ENCODE results near the gene OR2H1.

OR2H1 gene

DNA sequence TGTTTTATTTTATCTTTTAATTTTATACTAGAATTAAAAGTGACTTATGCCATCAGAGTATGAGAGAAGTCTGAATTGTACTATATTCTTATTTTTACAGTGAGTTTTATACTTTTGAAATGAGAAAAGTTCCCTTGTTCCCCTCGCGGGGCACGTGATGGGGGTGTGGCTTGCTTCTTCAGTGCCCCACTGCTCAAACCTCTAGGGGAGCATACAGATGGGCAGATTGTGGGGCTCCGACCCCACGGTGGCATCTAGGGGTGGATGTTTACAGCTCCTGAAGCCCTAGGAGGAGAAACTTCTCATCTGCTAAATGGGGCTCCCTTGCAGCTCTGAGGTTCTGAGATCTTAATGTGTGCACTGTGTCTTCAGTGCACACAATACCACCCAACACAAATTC is 42.7 kb downstream of the OR2H1 start:
- DNase-seq (ENCODE audit: low read depth): no peak
- H3K4me3 ChIP-seq (ENCODE audit: low read depth, low read length): no peak overlapping the region
- TF ChIP-seq, protein P1, sequence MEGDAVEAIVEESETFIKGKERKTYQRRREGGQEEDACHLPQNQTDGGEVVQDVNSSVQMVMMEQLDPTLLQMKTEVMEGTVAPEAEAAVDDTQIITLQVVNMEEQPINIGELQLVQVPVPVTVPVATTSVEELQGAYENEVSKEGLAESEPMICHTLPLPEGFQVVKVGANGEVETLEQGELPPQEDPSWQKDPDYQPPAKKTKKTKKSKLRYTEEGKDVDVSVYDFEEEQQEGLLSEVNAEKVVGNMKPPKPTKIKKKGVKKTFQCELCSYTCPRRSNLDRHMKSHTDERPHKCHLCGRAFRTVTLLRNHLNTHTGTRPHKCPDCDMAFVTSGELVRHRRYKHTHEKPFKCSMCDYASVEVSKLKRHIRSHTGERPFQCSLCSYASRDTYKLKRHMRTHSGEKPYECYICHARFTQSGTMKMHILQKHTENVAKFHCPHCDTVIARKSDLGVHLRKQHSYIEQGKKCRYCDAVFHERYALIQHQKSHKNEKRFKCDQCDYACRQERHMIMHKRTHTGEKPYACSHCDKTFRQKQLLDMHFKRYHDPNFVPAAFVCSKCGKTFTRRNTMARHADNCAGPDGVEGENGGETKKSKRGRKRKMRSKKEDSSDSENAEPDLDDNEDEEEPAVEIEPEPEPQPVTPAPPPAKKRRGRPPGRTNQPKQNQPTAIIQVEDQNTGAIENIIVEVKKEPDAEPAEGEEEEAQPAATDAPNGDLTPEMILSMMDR (IDR thresholded peaks at IDR 0.05; ENCODE audit: insufficient read depth, low read depth, low read length, missing control alignments): no peak

DNA sequence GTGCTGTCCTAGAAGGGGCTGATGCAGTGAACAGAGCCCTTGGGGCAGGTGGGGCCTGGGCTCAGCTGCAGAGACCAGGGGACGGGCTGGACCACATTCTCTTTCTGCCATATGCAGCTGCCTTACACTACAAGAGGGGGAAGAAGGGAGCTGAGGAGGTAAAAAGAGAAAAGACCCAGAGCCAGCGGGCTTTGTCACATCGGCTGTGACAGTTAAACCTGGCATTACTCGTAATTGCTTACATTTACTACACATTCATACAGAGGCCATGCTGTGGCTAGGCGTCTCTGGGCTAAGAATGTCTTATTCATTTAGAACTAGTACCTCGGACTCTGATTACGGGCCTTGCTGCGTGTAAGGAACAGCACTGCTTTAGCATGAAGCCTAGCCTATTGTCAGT is 43.6 kb downstream of the OR2H1 start:
- H3K4me3 ChIP-seq (ENCODE audit: low read depth, low read length): no peak overlapping the region
- DNase-seq (ENCODE audit: low read depth): no peak
- TF ChIP-seq, protein P1 (IDR thresholded peaks at IDR 0.05; ENCODE audit: insufficient read depth, low read depth, low read length, missing control alignments): no peak

DNA sequence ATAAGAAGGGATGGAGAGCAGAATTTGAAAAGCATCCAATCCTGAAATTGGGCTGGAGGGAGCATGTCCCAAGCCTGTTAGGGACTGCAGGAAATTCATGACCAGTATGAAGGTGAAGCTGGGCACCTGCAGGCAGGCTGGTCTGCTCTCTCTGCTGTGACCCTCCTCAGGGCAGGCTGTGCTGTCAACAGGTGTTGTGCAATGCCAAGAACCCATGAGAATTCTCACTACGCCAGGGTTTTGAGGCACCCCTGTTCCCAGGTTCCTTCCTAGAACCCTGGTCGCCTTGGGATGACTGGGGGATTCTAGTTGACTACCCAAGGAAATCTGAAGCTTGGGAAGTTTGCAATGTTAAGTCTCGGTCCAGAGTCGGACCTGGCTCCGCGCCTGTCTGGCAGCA is 44.2 kb downstream of the OR2H1 start:
- DNase-seq (ENCODE audit: low read depth): no peak
- TF ChIP-seq, protein P1 (IDR thresholded peaks at IDR 0.05; ENCODE audit: insufficient read depth, low read depth, low read length, missing control alignments): no peak
- H3K4me3 ChIP-seq (ENCODE audit: low read depth, low read length): no peak overlapping the region

DNA sequence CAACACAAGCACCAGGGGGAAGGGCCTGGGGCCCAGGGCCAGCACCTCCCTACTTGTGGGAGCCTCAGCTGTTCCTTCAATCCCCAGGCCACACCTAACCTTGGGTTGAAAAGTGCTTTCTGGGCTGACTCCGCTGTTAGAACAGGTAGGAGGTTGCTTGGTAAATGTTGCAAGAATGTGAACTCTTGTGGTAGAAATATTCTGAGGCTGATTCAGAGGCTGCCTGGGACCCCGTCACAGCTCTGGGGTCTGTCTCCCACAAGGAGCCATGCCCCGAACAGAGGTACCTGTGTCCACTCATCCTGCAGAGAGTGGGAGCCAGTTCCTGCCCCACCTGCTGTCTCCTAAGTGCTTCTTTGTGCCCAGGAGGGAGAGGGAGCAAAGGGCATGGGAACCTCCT is 45.2 kb downstream of the OR2H1 start:
- TF ChIP-seq, protein P1 (IDR thresholded peaks at IDR 0.05; ENCODE audit: insufficient read depth, low read depth, low read length, missing control alignments): no peak
- H3K4me3 ChIP-seq (ENCODE audit: low read depth, low read length): no peak overlapping the region
- DNase-seq (ENCODE audit: low read depth): no peak

DNA sequence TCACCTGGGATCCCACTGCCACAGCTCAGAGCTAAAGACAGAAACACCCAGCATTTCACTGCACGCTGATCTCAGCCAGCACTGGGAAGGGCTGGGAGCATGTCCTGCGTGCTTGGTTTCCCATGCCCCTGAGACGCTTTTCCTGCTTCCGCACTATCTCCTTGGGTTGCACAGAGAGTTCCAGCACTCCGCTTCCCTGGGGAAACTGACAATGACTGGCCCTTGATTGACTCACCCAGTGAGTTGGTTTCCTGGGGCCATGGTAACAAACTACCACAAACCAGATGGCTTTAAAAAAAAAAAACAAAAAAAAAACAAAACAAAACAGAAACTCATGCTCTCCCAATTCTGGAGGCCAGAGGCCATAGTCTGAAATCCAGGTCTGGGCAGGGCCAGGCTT is 45.6 kb downstream of the OR2H1 start:
- no peak overlapping the region for H3K4me3 ChIP-seq (ENCODE audit: low read depth, low read length)
- no peak for DNase-seq (ENCODE audit: low read depth)
- TF ChIP-seq, protein P1 (IDR thresholded peaks at IDR 0.05; ENCODE audit: insufficient read depth, low read depth, low read length, missing control alignments): no peak

DNA sequence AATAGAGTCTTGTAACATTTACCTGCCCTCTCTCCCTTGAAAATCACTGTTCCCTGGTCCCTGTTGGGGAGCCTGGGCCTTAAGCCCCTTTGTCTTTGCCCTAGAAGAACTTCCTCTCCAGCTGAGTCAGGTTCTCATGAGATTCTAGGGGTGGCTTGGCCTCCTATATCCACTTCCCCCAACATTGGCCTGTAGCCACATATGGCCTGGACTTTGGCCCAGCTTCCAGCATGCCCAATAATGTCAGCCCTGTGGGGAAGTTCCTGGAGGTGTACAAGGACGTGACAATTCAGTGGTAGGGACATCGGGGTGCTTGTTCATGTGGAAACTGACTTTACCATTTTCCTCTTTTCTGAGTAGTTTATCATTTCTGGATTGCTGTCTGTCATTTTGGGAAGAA is 48.0 kb downstream of the OR2H1 start:
- TF ChIP-seq, protein P1 (IDR thresholded peaks at IDR 0.05; ENCODE audit: insufficient read depth, low read depth, low read length, missing control alignments): no peak
- H3K4me3 ChIP-seq (ENCODE audit: low read depth, low read length): no peak overlapping the region
- DNase-seq (ENCODE audit: low read depth): no peak

DNA sequence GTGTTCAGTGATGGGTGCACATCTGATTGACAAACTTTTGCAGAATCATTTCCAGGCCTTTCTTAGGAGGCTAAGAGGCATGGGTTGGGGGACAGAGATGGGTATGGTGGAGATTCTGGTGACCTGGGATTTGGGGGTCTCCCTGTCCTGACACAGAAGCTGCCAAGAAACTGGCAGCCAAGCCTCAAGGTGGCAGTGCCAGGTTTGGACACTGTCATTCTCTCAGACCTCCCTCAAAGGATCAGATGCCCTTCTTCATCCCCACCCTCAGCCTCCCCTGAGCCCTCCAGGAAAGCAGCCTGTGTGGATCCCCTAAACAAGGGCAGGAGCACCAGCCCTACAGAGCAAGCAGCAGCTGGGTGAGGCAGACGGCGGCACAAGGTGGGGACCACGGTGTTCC is 48.9 kb downstream of the OR2H1 start:
- no peak overlapping the region for H3K4me3 ChIP-seq (ENCODE audit: low read depth, low read length)
- DNase-seq (ENCODE audit: low read depth): no peak
- TF ChIP-seq, protein P1 (IDR thresholded peaks at IDR 0.05; ENCODE audit: insufficient read depth, low read depth, low read length, missing control alignments): no peak
